ENCODE results near the gene MAD1L1.

GRCh38 chr7:1813394-1814088 lies 419.2 kb downstream of the MAD1L1 start:
- TF ChIP-seq EZH2 (IDR thresholded peaks at IDR 0.05; ENCODE audit: insufficient read depth, poor library complexity, severe bottlenecking), result no peak
- no peak for TF ChIP-seq EZH2phosphoT487 (IDR thresholded peaks at IDR 0.05; ENCODE audit: insufficient read depth, low read depth)
